Measurements from ENCODE around the gene DAD1.
"Not testable (repeated sequence)": the region's sequence is repeated elsewhere in the genome, so short reads cannot be mapped to it uniquely, and the experiment has no call there.

Gene DAD1

DNA sequence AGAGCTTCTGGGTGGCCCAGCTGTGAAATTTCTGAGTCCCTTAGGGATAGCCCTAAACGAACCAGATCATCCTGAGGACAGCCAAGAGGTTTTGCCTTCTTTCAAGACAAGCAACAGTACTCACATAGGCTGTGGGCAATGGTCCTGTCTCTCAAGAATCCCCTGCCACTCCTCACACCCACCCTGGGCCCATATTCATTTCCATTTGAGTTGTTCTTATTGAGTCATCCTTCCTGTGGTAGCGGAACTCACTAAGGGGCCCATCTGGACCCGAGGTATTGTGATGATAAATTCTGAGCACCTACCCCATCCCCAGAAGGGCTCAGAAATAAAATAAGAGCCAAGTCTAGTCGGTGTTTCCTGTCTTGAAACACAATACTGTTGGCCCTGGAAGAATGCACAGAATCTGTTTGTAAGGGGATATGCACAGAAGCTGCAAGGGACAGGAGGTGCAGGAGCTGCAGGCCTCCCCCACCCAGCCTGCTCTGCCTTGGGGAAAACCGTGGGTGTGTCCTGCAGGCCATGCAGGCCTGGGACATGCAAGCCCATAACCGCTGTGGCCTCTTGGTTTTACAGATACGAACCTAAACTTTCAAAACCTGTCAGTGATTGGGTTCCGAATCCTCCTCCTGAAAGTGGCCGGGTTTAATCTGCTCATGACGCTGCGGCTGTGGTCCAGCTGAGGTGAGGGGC is 38.9 kb downstream of the DAD1 start:
- DNase-seq = no peak

DNA sequence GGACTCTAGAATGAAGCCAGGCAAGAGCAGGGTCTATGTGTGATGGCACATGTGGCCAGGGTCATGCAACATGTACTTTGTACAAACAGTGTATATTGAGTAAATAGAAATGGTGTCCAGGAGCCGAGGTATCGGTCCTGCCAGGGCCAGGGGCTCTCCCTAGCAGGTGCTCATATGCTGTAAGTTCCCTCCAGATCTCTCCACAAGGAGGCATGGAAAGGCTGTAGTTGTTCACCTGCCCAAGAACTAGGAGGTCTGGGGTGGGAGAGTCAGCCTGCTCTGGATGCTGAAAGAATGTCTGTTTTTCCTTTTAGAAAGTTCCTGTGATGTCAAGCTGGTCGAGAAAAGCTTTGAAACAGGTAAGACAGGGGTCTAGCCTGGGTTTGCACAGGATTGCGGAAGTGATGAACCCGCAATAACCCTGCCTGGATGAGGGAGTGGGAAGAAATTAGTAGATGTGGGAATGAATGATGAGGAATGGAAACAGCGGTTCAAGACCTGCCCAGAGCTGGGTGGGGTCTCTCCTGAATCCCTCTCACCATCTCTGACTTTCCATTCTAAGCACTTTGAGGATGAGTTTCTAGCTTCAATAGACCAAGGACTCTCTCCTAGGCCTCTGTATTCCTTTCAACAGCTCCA is 39.6 kb downstream of the DAD1 start:
- DNase-seq = no peak

DNA sequence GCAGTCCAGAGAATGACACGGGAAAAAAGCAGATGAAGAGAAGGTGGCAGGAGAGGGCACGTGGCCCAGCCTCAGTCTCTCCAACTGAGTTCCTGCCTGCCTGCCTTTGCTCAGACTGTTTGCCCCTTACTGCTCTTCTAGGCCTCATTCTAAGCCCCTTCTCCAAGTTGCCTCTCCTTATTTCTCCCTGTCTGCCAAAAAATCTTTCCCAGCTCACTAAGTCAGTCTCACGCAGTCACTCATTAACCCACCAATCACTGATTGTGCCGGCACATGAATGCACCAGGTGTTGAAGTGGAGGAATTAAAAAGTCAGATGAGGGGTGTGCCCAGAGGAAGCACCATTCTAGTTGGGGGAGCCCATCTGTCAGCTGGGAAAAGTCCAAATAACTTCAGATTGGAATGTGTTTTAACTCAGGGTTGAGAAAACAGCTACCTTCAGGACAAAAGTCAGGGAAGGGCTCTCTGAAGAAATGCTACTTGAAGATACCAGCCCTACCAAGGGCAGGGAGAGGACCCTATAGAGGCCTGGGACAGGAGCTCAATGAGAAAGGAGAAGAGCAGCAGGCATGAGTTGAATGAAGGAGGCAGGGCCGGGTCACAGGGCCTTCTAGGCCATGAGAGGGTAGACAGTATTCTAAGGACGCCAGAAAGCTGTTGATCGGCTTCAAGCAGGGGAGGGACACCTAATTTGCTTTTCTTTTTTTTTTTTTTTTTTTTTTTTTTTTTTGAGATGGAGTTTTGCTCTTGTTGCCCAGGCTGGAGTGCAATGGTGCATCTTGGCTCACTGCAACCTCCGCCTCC is 40.9 kb downstream of the DAD1 start:
- DNase-seq = no peak

DNA sequence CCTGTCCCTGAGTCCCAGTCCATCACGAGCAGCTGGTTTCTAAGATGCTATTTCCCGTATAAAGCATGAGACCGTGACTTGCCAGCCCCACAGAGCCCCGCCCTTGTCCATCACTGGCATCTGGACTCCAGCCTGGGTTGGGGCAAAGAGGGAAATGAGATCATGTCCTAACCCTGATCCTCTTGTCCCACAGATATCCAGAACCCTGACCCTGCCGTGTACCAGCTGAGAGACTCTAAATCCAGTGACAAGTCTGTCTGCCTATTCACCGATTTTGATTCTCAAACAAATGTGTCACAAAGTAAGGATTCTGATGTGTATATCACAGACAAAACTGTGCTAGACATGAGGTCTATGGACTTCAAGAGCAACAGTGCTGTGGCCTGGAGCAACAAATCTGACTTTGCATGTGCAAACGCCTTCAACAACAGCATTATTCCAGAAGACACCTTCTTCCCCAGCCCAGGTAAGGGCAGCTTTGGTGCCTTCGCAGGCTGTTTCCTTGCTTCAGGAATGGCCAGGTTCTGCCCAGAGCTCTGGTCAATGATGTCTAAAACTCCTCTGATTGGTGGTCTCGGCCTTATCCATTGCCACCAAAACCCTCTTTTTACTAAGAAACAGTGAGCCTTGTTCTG is 41.6 kb downstream of the DAD1 start:
- DNase-seq = no peak

DNA sequence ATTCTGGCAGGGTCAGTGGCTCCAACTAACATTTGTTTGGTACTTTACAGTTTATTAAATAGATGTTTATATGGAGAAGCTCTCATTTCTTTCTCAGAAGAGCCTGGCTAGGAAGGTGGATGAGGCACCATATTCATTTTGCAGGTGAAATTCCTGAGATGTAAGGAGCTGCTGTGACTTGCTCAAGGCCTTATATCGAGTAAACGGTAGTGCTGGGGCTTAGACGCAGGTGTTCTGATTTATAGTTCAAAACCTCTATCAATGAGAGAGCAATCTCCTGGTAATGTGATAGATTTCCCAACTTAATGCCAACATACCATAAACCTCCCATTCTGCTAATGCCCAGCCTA is 42.3 kb downstream of the DAD1 start:
- no peak for DNase-seq

DNA sequence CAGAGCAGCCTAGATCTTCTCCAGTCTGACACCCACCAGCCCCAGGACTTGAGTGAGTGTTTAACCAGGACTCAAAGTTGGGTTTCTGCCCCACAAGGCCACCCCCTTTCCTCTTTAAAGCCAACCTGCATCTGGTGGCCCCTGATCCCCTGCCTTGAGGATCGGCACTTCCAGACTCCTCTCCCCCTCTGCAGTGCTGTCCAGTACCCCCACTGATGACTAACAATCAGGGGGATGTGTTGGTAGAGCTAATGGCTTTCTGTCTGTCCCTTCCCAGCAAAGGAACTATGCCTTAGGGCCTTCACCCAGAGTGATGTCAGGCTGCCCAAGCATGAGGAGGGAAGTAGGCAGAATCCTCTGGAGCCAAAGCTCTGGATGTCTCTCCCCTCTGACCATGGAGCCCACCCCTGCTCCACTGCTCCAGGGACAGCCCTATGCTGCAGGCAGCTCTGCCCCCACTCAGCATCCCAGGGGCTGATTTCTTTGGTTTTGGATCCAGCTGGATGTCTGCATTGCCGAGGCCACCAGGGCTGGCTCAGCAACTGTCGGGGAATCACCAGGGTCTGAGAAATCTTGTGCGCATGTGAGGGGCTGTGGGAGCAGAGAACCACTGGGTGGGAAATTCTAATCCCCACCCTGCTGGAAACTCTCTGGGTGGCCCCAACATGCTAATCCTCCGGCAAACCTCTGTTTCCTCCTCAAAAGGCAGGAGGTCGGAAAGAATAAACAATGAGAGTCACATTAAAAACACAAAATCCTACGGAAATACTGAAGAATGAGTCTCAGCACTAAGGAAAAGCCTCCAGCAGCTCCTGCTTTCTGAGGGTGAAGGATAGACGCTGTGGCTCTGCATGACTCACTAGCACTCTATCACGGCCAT is 42.9 kb downstream of the DAD1 start:
- no peak for DNase-seq

DNA sequence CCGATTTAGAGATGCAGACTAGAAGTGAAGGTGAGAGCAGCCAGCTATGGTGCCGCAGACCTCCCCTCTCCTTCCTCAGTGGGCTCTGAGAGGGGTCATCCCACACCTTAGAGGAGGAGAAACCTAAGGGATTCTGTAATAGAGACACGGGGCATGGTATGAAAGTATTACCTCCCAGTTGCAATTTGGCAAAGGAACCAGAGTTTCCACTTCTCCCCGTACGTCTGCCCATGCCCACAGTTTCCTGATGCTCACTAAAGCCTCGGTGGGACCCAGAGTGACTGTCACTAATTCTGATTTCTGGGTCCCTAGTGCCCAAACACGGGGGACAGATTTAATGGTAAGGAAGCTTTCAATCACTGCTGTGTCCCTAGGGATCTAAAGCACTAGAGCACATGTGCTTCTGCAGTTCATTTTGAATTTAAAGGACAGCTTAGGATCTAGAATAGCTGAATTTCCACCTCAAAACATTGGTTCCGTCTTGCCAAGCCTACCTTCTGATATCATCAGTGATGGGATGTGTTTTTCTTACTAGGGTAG is 44.1 kb downstream of the DAD1 start:
- DNase-seq = no peak

DNA sequence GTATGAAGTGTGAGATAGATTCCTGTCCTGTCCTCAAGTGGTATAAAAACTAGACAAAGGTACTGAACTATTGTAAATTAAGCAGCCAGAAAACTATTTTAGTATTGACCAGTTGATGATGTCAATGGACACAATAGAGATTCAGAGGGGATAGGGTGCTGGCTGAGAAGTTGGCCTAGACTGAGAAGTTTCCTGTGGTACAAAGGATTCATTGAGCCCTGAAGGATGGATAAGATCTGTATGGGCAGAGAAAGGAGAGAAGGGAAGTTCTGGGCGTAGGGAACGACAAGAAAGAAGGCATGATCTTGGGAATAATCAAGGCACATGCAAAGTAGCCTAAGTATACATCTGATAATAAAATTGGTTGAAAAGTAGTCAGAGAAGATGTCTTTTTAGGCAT is 44.6 kb downstream of the DAD1 start:
- DNase-seq = no peak

DNA sequence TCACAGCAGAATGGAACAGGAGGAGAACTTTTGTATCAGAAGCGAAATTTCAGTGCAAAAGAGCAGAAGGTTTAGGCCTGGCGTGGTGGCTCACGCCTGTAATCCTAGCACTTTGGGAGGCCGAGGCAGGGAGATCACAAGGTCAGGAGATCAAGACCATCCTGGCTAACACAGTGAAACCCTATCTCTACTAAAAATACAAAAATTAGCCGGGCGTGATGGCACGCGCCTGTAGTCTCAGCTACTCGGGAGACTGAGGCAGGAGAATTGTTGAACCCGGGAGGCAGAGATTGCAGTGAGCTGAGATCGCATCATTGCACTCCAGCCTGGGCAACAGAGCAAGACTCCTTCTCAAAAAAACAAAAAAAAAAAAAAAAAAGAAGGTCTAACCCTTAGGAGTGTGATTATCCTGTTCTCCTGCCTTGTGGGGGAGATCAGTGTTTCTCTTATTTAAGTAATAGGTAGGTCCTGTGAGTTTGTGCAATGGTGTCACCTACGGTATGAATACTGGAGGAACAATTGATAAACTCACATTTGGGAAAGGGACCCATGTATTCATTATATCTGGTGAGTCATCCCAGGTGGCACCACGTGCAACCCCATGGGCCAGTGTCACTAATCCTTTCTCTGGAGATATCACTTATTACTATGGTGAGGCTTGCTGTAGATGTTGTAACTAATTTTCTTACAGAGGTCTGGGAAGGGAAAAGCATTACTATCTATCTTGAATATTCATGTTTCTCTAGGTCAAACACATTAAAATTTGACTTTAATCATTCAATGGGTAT is 45.3 kb downstream of the DAD1 start:
- not testable (repeated sequence) for DNase-seq

DNA sequence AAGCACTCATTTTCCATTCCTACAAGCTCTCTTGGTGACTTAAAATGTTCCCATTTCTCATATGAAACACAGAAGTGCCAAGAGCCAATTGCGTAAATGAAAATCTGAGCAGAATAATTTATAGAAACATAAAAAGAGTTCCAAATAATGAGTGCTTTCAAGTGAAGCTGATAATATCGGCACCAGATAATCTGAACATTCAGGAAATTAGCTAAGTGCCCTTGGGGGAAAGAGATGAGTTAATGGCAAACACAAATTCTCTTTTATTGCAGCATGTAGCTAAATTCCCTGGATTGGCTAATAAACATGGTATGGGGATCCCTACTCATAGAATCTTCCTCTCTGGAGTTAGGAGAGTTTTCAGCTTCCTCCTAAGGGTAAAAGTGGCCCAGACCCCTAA is 46.7 kb downstream of the DAD1 start:
- no peak for DNase-seq

DNA sequence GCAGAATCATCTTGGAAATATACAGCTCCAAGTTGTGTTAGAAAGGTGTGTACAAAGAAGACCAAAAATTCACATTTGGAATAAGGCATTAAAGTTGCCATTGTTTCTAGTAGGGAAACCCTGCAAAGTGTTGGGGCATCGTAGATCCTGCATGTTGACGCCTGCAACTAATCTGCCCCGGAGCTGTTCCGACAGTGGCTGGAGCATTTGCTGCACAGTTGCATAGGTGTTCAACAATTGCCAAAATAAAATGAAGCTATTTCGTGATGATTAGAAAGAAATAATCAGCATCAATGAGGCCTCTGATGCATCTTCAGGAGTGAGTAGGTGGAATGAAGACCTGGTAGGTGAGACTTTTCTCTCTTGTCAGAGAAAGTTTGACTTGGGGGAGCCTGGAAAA is 47.3 kb downstream of the DAD1 start:
- no peak for DNase-seq

DNA sequence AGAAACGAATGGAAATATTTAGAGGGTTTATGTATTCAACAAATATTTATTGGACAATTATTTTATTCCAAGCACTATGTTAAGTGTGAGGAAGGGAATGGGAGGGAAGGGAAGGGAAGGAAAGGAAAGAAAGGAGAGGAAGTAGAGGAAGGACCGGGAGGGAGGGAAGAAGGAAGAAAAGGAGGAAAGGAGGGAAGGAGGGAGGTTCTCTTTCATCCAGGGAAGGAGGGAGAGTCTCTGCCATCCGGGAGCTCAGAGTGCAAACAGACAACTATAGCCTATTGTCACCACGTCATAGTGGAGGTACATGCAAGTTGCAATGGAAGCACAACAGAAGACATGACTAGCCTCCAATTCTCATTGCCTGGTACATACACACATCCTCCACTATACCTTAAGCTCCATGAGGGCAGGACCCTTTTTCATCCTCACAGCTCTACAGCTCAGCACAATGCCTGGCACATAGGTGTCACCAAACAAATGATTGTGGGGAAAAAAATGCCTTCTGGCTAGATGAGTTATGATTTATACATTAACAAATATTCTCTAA is 48.1 kb downstream of the DAD1 start:
- DNase-seq = no peak

DNA sequence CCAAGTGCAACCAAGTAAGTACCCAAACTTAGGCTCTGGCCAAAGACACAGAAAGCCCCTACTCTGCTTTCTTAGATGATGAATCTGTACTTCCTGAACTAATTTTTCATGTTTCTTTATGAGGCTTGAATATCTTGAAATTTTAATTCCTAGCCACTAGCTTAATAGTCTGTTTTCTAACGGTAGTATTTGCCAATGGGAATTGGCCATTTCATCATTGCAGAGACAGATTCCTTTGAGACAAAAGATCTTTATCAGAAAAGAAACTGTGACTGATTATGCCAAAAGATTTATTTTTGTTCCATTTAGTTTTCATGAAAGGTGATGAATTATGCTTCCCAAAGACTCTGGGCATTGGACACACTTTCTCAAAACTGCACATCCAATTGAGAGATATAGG is 48.7 kb downstream of the DAD1 start:
- DNase-seq = no peak

DNA sequence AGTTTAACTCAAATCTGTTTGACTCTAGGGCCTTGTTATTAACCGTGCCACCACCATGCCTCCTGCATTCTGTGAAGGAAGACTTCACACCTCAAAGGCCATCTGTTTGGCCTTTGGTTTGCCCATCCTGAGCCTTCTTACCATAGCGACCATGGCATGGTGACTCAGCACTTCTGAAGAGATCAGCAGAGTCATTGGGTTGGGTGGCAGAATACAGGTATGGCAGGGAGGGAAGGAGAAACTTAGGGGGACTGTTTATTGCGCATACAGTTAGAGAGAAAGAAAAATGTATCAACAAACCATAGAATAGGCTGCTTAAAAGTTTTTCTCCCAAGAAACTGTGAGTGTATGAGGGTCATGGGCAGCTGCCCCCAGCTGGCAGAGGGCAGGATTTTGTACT is 49.2 kb downstream of the DAD1 start:
- DNase-seq = no peak

DNA sequence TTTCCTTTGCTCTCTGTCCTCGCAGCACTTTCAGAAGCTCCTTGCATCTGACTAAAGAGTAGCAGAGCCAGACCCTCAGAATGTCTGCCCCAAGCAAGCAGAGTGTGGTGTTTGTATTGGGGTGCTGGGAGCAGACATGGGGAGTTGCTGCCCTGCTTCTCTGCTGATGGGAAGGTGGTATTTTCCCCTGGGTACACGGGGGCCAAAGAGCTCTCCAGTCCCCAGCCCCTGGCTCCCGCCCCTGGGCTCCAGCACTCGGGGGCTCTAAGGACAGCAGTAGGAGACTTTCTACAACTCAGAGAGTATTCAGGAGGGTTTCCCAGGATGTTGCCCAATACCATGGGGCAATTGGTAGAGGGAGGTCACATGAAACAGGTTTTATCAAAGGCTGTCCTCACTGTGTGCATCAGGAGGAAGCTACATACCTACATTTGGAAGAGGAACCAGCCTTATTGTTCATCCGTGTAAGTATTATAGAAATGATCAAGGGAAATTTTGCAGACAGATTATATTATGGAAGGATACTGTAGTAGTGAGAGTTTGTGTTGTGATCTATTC is 50.3 kb downstream of the DAD1 start:
- DNase-seq = no peak

DNA sequence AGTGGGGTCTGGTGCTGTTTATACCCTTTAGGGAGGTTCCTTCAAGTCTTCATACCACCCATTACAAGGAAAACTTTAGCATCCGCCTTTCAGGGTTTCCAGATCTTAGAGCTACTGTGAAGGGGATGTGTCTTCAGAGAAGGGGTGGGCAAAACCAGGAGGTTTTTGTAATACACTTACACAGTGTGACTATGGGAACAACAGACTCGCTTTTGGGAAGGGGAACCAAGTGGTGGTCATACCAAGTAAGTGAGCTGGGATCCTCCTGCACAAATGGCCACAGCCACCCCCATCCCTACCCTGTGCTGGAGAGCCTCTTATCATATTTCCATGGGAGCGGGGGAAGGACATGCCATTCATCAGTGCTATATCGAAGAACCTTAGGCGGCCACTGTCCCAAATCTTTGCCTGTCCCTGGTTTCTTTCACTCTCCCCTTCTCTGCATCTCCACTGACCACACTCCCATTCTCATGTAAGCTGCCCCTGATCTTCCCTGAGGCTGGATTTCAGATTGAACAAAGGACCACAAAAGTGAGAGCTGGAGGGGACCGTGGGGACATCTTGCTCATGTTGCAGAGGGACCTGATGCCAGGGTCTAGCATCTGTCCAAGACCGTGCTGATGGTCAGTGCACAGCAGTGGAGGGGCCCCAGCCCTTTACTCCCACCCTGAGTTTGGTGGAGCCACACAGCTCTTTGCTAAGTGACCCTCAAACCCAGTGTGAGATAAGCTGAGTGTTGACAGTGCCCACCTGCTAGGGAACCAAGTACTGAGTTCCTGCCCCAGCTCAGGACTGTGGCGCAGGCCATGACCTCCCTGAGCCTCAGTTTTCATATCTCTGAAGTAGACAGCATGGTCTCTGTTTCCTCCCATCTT is 51.4 kb downstream of the DAD1 start:
- DNase-seq = no peak

DNA sequence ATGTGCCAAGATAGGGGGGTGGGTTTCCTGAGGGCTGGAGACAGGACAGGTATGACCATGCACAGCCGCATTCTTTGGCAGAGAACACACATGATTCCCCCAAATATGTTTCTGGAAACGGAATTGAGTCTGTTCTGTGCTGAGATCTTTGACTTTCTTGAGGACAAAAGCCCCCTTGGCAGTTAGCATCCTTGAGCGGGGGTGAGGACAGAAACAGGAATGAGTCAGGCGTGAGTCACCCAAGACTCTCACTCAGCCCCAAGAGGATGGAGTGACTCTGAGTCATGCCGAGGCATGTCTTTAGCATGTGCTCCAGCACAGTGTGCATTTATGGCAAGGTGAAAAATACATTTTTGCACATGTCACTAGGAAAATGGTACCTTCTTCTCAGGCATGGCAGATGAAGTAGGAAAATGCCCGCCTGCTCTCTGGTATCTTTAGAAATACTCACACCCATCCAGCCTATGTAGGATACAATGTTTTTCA is 52.1 kb downstream of the DAD1 start:
- peak; percentile 93 for DNase-seq

DNA sequence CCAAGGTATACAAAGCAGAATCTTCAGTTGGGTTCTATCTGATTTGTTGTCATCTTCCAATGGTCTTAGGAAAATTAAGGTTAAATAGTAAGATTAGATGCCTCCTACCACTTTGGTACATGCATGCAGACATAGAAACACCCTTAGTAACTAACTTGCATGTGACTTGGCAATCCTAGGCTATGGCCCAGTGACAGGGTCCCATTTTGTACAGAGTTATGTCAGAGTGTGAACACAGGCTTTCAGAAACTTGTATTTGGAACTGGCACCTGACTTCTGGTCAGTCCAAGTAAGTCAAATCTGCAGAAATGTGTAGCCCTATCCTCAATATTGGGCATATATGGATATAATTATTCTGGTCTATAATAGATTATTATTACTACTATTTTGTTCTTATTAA is 53.1 kb downstream of the DAD1 start:
- DNase-seq = no peak

DNA sequence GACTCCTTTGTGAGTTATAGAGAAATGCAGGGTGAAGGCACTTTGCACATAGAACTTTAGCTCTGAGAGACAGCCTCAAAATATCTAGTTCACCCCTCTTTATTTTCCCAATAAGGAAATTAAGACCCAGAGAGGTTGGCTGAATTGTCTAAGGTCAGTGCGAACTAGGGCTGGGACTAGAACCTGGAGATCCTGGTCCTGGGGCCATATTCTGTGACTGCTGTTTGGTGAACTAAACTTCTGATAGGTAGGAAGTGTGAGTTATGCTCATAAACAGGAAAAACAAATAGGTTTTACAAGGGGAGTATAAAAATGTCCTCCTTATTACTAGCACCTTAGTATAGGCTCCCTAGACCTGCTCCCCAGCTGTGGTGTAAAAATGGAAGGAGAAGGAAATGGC is 53.9 kb downstream of the DAD1 start:
- DNase-seq = no peak

DNA sequence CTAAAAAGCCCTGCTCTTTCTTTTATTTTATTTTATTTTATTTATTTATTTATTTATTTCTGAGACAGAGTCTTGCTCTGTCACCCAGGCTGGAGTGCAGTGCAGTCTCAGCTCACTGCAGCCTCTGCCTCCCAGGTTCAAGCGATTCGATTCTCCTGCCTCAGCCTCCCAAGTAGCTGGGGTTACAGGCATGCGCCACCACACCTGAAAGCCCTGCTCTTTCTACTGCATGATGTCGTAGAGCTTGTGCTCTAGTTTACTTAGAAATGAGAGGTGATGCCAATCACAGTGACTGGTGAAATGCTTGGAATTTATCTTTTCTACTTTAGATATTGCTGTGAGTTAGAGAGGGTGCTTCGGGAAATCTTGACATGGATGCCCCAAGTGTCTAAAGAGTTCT is 54.5 kb downstream of the DAD1 start:
- DNase-seq = no peak
